OCI-LY1 (cell line): ENCODE data around the gene SLC17A7.

Source experiments
- H2AFZ ChIP-seq: fragments of 200-600 bp; sonication (generic), shearing (Covaris generic); 2 replicates; pipeline ENCODE4 v1.6.0; 2014; ENCODE audit warnings: antibody characterized with exemption, mild to moderate bottlenecking, low read length
- H3F3A ChIP-seq: fragments of 200-600 bp; sonication (generic), shearing (Covaris generic); 2 replicates; pipeline ENCODE4 v1.6.0; 2014; ENCODE audit warnings: mild to moderate bottlenecking, antibody characterized with exemption, low read length, moderate library complexity; ENCODE audit not compliant: insufficient read depth
- H3K27ac ChIP-seq: fragments of 200-600 bp; sonication (generic); 2 replicates; pipeline ENCODE4 v1.5.1; 2014; ENCODE audit warnings: low read length, mixed run types, mild to moderate bottlenecking, low read depth; ENCODE audit not compliant: poor library complexity, severe bottlenecking
- H3K27me3 ChIP-seq: fragments of 200-600 bp; sonication (generic); 2 replicates; pipeline ENCODE4 v1.6.0; 2014; ENCODE audit warnings: antibody characterized with exemption, mild to moderate bottlenecking, low read length, moderate library complexity; ENCODE audit not compliant: insufficient read depth
- H3K36me3 ChIP-seq: fragments of 200-600 bp; sonication (generic); 2 replicates; pipeline ENCODE4 v1.6.1; 2014; ENCODE audit warnings: mild to moderate bottlenecking, antibody characterized with exemption, low read length, moderate library complexity, mixed read lengths; ENCODE audit not compliant: insufficient read depth
- H3K4me1 ChIP-seq: fragments of 200-600 bp; sonication (generic); 2 replicates; pipeline ENCODE4 v1.5.1; 2014; ENCODE audit warnings: mild to moderate bottlenecking, low read length, moderate library complexity; ENCODE audit not compliant: insufficient read depth, severe bottlenecking
- H3K4me2 ChIP-seq: fragments of 200-600 bp; sonication (generic), shearing (Covaris generic); 2 replicates; pipeline ENCODE4 v1.6.1; 2014; ENCODE audit warnings: low read length
- H3K4me3 ChIP-seq: fragments of 200-600 bp; sonication (generic); 2 replicates; pipeline ENCODE4 v1.5.1; 2014; ENCODE audit warnings: low read length, low read depth, mild to moderate bottlenecking, mixed read lengths; ENCODE audit not compliant: poor library complexity, severe bottlenecking
- H3K79me2 ChIP-seq: fragments of 200-600 bp; shearing (Covaris generic); 2 replicates; pipeline ENCODE4 v1.6.1; 2016; ENCODE audit warnings: mixed run types, low read length, mixed read lengths; ENCODE audit not compliant: insufficient read depth
- H3K9ac ChIP-seq: fragments of 200-600 bp; sonication (generic), shearing (Covaris generic); 2 replicates; pipeline ENCODE4 v1.6.1; 2014; ENCODE audit warnings: mild to moderate bottlenecking, low read length, mixed read lengths
- H3K9me2 ChIP-seq: fragments of 200-600 bp; sonication (generic), shearing (Covaris generic); 2 replicates; pipeline ENCODE4 v1.6.1; 2014; ENCODE audit warnings: low read depth, mild to moderate bottlenecking, low read length, mixed read lengths
- H3K9me3 ChIP-seq: fragments of 200-600 bp; shearing (Covaris generic); 2 replicates; pipeline ENCODE4 v1.6.1; 2014; ENCODE audit warnings: low read length, mixed read lengths
- H4K20me1 ChIP-seq: fragments of 200-600 bp; sonication (generic), shearing (Covaris generic); 2 replicates; pipeline ENCODE4 v1.6.0; 2016; ENCODE audit warnings: mild to moderate bottlenecking, low read length; ENCODE audit not compliant: insufficient read depth
- EZH2 ChIP-seq: fragments of 200-600 bp; sonication (generic), shearing (Covaris generic); IDR thresholded peaks from 2 replicates; pipeline ENCODE4 v1.8.0; 2017; ENCODE audit warnings: borderline replicate concordance, mixed run types, mild to moderate bottlenecking, antibody characterized with exemption, low read length, moderate library complexity, mixed read lengths
- TF ChIP-seq, protein P1 (sequence below): fragments of 200-600 bp; sonication (generic), shearing (Covaris generic); IDR thresholded peaks from 2 replicates; pipeline ENCODE4 v1.5.1; 2017; ENCODE audit warnings: mild to moderate bottlenecking, antibody characterized with exemption, low read length, moderate library complexity, mixed read lengths

Gene SLC17A7

GRCh38 chr19:49419173-49419572 is 22.2 kb downstream of the SLC17A7 start:
- Histone ChIP-seq H3K36me3 (no peaks in the 10 kb centered on the region), H3F3A (no peaks in the 10 kb centered on the region), H4K20me1 (no peaks in the 10 kb centered on the region), H3K9me3 (no peaks in the 10 kb centered on the region), H3K4me1 (peaks cover 18% of the 10 kb centered on the region), H3K27ac (no peak overlapping the region), H3K79me2 (no peaks in the 10 kb centered on the region), H3K4me3 (no peak overlapping the region), H2AFZ (no peak overlapping the region), H3K9me2 (no peaks in the 10 kb centered on the region), H3K4me2 (no peak overlapping the region), H3K27me3 (peaks cover 4% of the 10 kb centered on the region; the same call in 1 of the 2 replicates), H3K9ac (no peak overlapping the region)
- no peak for TF ChIP-seq EZH2
- TF ChIP-seq, protein P1, sequence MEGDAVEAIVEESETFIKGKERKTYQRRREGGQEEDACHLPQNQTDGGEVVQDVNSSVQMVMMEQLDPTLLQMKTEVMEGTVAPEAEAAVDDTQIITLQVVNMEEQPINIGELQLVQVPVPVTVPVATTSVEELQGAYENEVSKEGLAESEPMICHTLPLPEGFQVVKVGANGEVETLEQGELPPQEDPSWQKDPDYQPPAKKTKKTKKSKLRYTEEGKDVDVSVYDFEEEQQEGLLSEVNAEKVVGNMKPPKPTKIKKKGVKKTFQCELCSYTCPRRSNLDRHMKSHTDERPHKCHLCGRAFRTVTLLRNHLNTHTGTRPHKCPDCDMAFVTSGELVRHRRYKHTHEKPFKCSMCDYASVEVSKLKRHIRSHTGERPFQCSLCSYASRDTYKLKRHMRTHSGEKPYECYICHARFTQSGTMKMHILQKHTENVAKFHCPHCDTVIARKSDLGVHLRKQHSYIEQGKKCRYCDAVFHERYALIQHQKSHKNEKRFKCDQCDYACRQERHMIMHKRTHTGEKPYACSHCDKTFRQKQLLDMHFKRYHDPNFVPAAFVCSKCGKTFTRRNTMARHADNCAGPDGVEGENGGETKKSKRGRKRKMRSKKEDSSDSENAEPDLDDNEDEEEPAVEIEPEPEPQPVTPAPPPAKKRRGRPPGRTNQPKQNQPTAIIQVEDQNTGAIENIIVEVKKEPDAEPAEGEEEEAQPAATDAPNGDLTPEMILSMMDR = no peak

GRCh38 chr19:49418511-49418910 is 22.8 kb downstream of the SLC17A7 start:
- H3K9me3 ChIP-seq = no peaks in the 10 kb centered on the region
- no peaks in the 10 kb centered on the region for H3F3A ChIP-seq
- H2AFZ ChIP-seq = no peak overlapping the region
- no peak overlapping the region for H3K27ac ChIP-seq
- H3K4me2 ChIP-seq = no peak overlapping the region
- H3K36me3 ChIP-seq = no peaks in the 10 kb centered on the region
- H3K9me2 ChIP-seq = no peaks in the 10 kb centered on the region
- no peak overlapping the region for H3K4me3 ChIP-seq
- no peaks in the 10 kb centered on the region for H4K20me1 ChIP-seq
- TF ChIP-seq EZH2 = no peak
- TF ChIP-seq, protein P1 = no peak
- H3K9ac ChIP-seq = no peak overlapping the region
- H3K27me3 ChIP-seq = peaks cover 4% of the 10 kb centered on the region; the same call in 1 of the 2 replicates
- H3K79me2 ChIP-seq = no peaks in the 10 kb centered on the region
- peaks cover 18% of the 10 kb centered on the region for H3K4me1 ChIP-seq

DNA sequence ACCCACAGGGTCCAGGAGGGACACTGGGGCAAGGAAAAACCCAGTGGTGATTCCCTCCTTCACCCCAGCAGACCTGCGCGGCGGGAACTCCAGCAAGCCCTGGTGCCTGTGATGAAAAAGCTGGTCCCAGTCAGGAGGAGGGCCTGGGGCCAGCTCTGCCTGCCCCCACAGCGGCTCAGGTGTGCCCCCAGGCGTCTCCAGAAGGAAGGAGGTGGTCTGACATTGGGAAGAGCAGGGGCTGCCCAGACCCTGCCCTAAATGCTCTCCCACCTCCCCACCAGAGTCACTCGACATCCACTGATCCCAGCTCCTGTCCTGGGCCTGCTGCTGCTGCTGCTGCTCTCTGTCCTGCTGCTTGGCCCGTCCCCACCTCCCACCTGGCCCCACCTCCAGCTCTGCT is 24.2 kb downstream of the SLC17A7 start:
- TF ChIP-seq, protein P1 = no peak
- TF ChIP-seq EZH2 = no peak
- no peak overlapping the region for H3K4me2 ChIP-seq
- H3K4me1 ChIP-seq = peaks cover 14% of the 10 kb centered on the region
- H3K79me2 ChIP-seq = no peaks in the 10 kb centered on the region
- no peak overlapping the region for H2AFZ ChIP-seq
- no peaks in the 10 kb centered on the region for H4K20me1 ChIP-seq
- H3K9me3 ChIP-seq = no peaks in the 10 kb centered on the region
- no peaks in the 10 kb centered on the region for H3K9me2 ChIP-seq
- H3K9ac ChIP-seq = no peak overlapping the region
- H3F3A ChIP-seq = no peaks in the 10 kb centered on the region
- peaks cover 4% of the 10 kb centered on the region; the same call in 1 of the 2 replicates for H3K27me3 ChIP-seq
- no peaks in the 10 kb centered on the region for H3K36me3 ChIP-seq
- H3K27ac ChIP-seq = no peak overlapping the region
- H3K4me3 ChIP-seq = no peak overlapping the region
